Suppressor macrophage treated with lipopolysaccharide for 1 hour (primary cell): ENCODE measurements around the gene ACAT2.
"Not testable (repeated sequence)": the region's sequence is repeated elsewhere in the genome, so short reads cannot be mapped to it uniquely, and the experiment has no call there.

Experiments
- DNase-seq, 3 donors: peaks; one replicate each; pipeline ENCODE4 v3.0.0-alpha.2; 2020 to 2022

The ACAT2 gene

GRCh38 chr6:159816775-159817174, 54.9 kb downstream of the ACAT2 start:
- DNase-seq = not testable (repeated sequence)

GRCh38 chr6:159817951-159818739, 56.3 kb downstream of the ACAT2 start:
- peak; percentile 36 to 48 (median 43) for DNase-seq

GRCh38 chr6:159819098-159819497, 57.3 kb downstream of the ACAT2 start:
- DNase-seq = no peak

- DNase-seq = peak in 2 of 3 donors; percentile 16 to 18
Observed at GRCh38 chr6:159819932-159820640, 58.2 kb downstream of the ACAT2 start.

GRCh38 chr6:159821122-159821521, 59.3 kb downstream of the ACAT2 start:
- DNase-seq = peak in 1 of 3 donors; percentile 16

- no peak for DNase-seq
Observed at GRCh38 chr6:159821726-159822125, 59.9 kb downstream of the ACAT2 start.

GRCh38 chr6:159823953-159824352, 62.1 kb downstream of the ACAT2 start:
- no peak for DNase-seq

- not testable (repeated sequence) for DNase-seq
Observed at GRCh38 chr6:159824690-159825089, 62.8 kb downstream of the ACAT2 start.

- no peak for DNase-seq
Observed at GRCh38 chr6:159826004-159826403, 64.2 kb downstream of the ACAT2 start.

GRCh38 chr6:159826968-159827647, 65.3 kb downstream of the ACAT2 start:
- no peak for DNase-seq

DNA sequence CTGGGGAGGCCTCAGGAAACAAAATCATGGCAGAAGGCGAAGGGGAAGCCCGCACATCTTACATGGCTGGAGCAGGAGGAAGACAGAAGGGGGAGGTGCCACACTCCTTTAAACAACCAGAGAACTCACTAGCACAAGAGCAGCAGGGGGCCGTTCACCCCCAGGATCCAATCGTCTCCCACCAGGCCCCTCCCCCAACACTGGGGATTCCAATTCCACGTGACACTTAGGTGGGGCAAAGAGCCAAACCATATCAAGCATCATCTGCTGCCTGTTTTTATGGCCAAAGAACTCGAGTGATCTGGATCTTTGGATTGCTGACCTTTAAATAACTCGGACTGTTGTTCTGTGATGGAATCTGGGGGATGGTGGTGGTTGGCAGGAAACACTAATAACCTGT, 66.2 kb downstream of the ACAT2 start:
- no peak for DNase-seq
